ENCODE measurements around the gene FRMD5.

The FRMD5 gene

DNA sequence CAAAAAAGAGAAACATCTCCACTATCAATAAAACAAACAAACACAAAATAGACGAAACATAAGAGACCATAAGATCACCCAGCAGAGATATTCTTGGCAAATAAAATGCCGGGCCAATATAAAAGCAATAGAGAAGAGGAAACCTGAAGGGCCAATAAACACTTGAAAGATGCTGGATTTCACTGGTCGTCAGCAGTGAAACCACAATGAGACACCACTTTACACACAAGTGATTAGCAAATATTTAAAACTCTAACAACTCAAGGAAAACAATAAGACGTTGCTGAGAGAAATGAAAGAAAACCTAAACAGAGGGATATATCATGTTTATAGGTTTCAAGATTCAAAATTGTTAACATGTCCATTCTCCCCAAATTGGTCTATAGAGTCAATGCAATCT is 219.7 kb downstream of the FRMD5 start:
- Mint-ChIP-seq H3K9me3 (peaks cover 12% of the 10 kb centered on the region), H3K4me3 (no peak overlapping the region), H3K27me3 (ENCODE audit: low read depth) (peaks cover 11% of the 10 kb centered on the region), H3K4me1 (ENCODE audit: low read depth) (peaks cover 23% of the 10 kb centered on the region), H3K36me3 (ENCODE audit: low read depth) (peaks cover 3% of the 10 kb centered on the region), H3K27ac (no peak overlapping the region)

DNA sequence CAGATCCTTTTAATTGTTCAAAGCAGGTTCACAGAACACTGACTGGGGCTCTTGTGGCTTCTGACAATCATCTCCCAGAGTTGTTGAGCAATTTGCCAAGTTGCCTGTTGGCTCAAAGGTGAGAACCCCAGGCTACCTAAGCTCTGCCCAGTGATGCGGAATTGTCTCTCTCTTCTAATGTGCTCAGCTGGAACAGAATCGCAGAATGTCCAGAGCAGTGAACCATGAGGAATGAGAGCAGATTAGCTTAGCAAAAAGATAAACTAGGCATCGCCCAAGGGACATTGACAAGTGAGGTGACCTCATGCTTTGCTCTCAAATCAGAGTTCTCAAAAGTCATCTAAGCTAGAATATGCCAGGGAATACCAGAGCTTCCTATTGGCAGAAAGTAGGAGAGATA is 220.2 kb downstream of the FRMD5 start:
- H3K36me3 Mint-ChIP-seq (ENCODE audit: low read depth), result peaks cover 3% of the 10 kb centered on the region
- peaks cover 23% of the 10 kb centered on the region for H3K4me1 Mint-ChIP-seq (ENCODE audit: low read depth)
- no peak overlapping the region for H3K27ac Mint-ChIP-seq
- H3K9me3 Mint-ChIP-seq, result peaks cover 12% of the 10 kb centered on the region
- H3K4me3 Mint-ChIP-seq, result no peak overlapping the region
- peaks cover 7% of the 10 kb centered on the region for H3K27me3 Mint-ChIP-seq (ENCODE audit: low read depth)

DNA sequence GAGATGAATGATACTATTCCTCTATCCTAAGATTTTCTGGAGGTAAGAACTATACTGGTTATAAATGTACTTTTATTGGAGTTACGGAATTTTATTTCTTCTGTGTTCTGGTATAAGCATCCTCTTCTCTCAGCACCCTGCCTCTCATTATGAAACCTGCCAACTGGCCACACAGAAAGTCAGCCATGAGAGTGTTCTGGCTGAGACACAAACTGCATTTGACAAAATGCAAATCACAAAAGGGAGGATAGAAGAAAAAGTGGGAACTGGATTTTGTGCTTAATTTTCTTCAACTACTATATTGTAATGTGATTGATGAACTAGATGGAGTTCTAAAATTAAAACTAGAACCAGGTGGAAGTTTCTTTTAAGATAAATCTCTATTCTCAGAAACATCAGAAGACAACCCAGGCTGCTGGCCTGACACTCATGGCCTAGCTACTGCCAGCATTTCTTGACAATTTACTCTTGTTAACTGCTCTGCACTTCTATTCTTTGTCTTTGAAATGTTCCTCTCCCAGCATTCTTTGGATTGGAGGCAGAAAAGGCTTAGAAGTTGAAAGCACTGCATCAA is 225.2 kb downstream of the FRMD5 start:
- no peak overlapping the region for H3K27ac Mint-ChIP-seq
- peaks cover 11% of the 10 kb centered on the region for H3K27me3 Mint-ChIP-seq (ENCODE audit: low read depth)
- no peaks in the 10 kb centered on the region for H3K9me3 Mint-ChIP-seq
- H3K4me3 Mint-ChIP-seq, result no peak overlapping the region
- H3K36me3 Mint-ChIP-seq (ENCODE audit: low read depth), result no peaks in the 10 kb centered on the region
- H3K4me1 Mint-ChIP-seq (ENCODE audit: low read depth), result peaks cover 7% of the 10 kb centered on the region

DNA sequence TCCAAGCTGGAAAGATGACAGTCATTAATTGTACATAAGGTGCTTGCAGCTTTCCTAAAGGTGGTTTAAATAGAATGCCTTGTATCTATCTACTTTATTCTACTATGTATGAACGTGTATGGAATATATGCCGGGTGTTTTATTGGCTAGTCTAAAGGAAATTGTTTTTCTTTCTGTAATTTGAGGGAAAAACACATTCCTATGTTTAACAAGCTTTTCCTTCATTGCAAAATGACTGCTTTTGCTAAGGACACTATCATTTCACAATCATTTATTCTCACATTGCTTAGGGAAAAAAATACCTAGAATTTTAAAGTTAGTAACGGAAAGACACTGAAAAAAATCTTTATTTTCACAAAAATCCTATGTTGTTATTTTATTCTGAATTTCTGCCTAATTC is 226.5 kb downstream of the FRMD5 start:
- Mint-ChIP-seq H3K4me3 (no peak overlapping the region), H3K36me3 (ENCODE audit: low read depth) (no peaks in the 10 kb centered on the region), H3K9me3 (no peaks in the 10 kb centered on the region), H3K27ac (no peak overlapping the region), H3K27me3 (ENCODE audit: low read depth) (peaks cover 11% of the 10 kb centered on the region), H3K4me1 (ENCODE audit: low read depth) (no peaks in the 10 kb centered on the region)

DNA sequence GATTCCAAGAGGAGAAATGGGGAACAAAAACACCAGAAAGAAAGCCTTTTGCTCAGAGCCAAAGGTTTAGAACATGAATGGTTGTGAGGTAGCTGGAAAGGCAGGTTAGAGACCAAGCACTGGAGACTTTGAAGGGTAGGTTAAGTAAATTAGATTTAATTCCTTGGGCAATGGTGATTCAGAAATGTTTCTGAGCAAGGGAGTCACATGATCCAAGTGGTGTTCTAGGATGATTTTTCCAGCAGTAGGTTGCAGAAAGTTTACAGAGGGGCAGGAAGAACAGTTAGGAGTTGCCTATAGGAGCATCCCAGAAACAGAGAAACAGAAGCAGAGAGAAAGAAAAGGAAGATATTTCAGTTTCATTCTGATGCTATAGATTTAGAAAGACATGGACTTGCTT is 228.4 kb downstream of the FRMD5 start:
- Mint-ChIP-seq H3K9me3 (no peaks in the 10 kb centered on the region), H3K27ac (no peak overlapping the region), H3K36me3 (ENCODE audit: low read depth) (no peaks in the 10 kb centered on the region), H3K4me1 (ENCODE audit: low read depth) (no peaks in the 10 kb centered on the region), H3K4me3 (no peak overlapping the region), H3K27me3 (ENCODE audit: low read depth) (peaks cover 11% of the 10 kb centered on the region)

DNA sequence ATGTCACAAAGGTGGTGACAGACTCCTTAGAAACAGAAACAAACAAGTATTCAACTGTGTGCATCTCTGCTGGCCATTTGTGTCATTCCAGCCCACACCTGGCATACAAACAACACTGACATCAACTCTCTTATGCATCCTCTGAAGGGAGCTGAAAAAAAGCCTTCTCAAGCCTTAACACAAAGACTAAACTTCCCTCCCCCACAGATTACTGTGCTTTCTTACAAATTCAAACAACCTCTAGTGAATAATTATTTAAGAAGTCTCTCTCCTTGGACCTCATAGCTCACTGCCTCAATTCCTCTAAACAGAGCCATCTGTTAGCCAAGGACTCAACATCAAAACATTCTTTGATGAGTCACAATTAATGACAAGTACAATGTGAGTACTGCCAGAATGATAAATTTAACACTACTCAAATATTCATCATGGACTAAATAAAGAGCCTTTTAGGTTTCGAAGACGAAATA is 236.2 kb downstream of the FRMD5 start:
- Mint-ChIP-seq H3K27ac (no peak overlapping the region), H3K36me3 (ENCODE audit: low read depth) (no peaks in the 10 kb centered on the region), H3K9me3 (no peaks in the 10 kb centered on the region), H3K4me1 (ENCODE audit: low read depth) (peaks cover 2% of the 10 kb centered on the region), H3K4me3 (no peak overlapping the region), H3K27me3 (ENCODE audit: low read depth) (peaks cover 4% of the 10 kb centered on the region)

DNA sequence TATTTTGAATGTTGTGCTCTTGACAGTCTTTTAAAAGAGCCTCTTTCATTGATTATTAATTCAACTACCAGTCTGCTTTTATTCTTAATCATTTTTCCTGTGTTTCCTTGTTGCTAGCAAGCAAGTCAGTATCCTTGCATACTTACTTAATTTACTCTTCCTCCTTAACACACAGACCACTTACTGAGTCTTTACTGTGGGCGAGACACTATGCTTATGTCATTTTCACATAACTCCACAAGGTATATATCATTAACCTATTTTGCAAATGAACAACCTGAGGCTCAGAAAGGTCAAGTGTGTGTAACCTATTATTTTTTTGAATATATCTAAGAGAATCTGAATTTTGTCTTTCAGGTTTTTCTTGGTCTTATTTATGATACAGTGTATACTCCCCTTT is 237.3 kb downstream of the FRMD5 start:
- Mint-ChIP-seq H3K27ac (no peak overlapping the region), H3K27me3 (ENCODE audit: low read depth) (peaks cover 4% of the 10 kb centered on the region), H3K9me3 (no peaks in the 10 kb centered on the region), H3K4me3 (no peak overlapping the region), H3K36me3 (ENCODE audit: low read depth) (no peaks in the 10 kb centered on the region), H3K4me1 (ENCODE audit: low read depth) (peaks cover 7% of the 10 kb centered on the region)

DNA sequence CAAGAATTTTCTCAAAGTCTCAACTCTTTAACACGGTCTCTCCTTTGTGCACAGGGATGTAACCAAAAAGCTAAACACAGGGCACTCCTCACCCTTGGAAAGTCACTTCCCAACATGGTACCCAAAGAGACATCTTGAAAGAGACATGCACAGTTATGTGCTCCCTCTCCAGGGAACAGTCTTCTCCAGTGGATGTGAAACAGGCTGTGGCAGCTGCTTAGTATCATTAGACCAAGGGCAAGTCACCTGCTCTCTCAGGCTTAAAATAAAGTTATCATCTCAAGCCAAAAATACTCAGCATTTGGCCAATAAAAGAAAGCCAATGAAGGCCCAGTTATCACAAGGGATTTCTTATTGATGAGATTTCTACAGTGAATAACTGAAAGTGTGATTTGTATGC is 239.9 kb downstream of the FRMD5 start:
- Mint-ChIP-seq H3K4me1 (ENCODE audit: low read depth) (peaks cover 7% of the 10 kb centered on the region), H3K27ac (no peak overlapping the region)

DNA sequence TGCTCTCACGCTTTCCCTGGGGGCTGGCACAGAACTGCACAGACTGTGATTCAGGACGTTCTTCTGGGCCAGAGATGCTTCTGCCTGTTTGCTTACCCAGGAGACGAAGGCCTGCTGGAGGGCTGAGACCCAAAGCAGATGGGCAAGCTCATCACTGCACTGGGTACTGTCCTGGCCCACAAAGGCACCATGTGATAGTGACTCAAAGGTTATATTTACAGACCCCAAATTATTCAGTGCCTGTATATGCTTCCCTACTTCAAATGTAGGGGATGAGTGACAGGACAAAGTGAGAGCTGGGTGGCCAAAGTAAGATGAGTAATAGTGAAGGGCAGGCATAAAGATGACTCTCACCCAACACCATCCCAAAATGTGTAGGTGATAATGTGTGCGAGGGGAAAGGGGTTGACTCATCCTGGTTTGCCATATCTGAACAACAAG is 240.9 kb downstream of the FRMD5 start:
- H3K27ac Mint-ChIP-seq, result no peak overlapping the region
- H3K9me3 Mint-ChIP-seq, result no peaks in the 10 kb centered on the region
- peaks cover 8% of the 10 kb centered on the region for H3K4me1 Mint-ChIP-seq (ENCODE audit: low read depth)
- no peaks in the 10 kb centered on the region for H3K36me3 Mint-ChIP-seq (ENCODE audit: low read depth)
- no peak overlapping the region for H3K4me3 Mint-ChIP-seq
- peaks cover 4% of the 10 kb centered on the region for H3K27me3 Mint-ChIP-seq (ENCODE audit: low read depth)

More for the DNA sequence above, 239.9 kb downstream of the FRMD5 start:
- peaks cover 4% of the 10 kb centered on the region for H3K27me3 Mint-ChIP-seq (ENCODE audit: low read depth)
- no peaks in the 10 kb centered on the region for H3K9me3 Mint-ChIP-seq
- H3K4me3 Mint-ChIP-seq, result no peak overlapping the region
- no peaks in the 10 kb centered on the region for H3K36me3 Mint-ChIP-seq (ENCODE audit: low read depth)

DNA sequence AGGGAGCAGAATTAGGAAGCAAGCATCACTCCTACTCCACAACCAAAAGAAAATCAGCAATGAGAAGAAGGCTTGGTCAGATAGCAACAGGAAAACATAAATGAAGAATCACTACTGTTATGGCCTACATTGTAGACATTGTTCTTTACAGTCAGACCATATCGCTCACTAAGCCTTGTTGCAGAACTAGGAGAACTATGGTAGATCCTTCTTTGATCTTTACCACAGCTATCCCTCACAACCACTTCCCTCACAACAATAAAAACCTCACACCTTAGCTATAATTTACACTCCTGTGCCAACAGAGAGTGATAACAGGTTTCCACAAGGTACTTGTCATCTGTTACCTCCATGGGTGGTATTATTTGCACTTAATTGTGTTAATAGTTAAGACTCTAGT is 241.7 kb downstream of the FRMD5 start:
- no peaks in the 10 kb centered on the region for H3K9me3 Mint-ChIP-seq
- H3K27me3 Mint-ChIP-seq (ENCODE audit: low read depth), result peaks cover 4% of the 10 kb centered on the region
- H3K27ac Mint-ChIP-seq, result no peak overlapping the region
- H3K4me1 Mint-ChIP-seq (ENCODE audit: low read depth), result peaks cover 15% of the 10 kb centered on the region
- H3K36me3 Mint-ChIP-seq (ENCODE audit: low read depth), result no peaks in the 10 kb centered on the region
- H3K4me3 Mint-ChIP-seq, result no peak overlapping the region

DNA sequence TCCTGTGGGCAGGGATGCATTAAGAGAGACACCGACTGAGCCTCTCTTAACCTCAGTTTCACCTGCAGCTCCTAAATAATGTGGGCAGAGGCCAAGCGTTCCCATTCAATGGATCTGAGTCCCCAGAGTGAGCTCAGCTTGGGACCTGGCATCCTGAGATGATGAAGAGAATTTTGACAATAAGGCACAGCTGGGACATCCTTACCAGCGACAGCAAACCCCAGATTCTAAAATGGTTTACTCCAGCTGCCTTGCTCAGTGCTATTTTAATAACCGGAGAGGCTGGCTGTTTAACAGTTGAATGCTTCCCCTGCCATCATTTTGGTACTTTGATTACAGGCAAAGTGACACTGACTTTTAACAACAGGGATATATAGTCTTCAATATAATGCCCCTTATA is 244.5 kb downstream of the FRMD5 start:
- H3K4me1 Mint-ChIP-seq (ENCODE audit: low read depth), result peaks cover 18% of the 10 kb centered on the region
- no peak overlapping the region for H3K4me3 Mint-ChIP-seq
- H3K36me3 Mint-ChIP-seq (ENCODE audit: low read depth), result no peaks in the 10 kb centered on the region
- no peaks in the 10 kb centered on the region for H3K9me3 Mint-ChIP-seq
- no peak overlapping the region for H3K27ac Mint-ChIP-seq
- no peaks in the 10 kb centered on the region for H3K27me3 Mint-ChIP-seq (ENCODE audit: low read depth)

DNA sequence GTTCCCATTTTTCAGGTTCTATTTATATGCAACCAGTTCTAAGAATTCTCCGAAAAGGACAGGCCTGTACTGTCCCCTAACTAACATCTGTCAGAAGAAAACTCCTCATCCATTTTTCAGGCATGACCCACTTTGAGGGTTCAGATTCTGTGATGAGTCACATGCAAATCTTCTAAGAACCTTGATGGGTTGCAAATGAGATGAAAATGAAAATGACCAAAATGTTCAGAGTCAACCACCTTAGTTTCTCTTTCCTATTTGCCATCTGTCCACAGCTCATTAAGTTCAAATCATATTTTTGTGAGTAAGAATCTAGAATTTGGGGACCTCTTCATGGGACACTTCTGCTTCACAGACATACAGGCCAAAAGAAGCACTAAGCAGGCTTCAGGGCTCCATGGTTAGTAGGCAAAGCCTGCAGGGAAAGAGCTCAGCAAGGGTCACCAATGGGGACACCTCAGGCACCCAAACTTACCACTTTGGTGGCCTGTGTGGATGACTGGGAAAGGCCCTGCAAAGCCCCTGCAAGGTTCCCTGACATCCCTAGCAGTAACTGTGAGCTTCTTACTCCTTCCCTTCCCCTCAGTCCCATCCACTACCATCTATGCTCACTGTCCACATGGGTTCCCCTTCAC is 246.3 kb downstream of the FRMD5 start:
- Mint-ChIP-seq H3K36me3 (ENCODE audit: low read depth) (no peaks in the 10 kb centered on the region), H3K27ac (peak overlapping the region; percentile 5), H3K27me3 (ENCODE audit: low read depth) (no peaks in the 10 kb centered on the region), H3K4me3 (no peak overlapping the region), H3K9me3 (no peaks in the 10 kb centered on the region), H3K4me1 (ENCODE audit: low read depth) (peaks cover 16% of the 10 kb centered on the region)

DNA sequence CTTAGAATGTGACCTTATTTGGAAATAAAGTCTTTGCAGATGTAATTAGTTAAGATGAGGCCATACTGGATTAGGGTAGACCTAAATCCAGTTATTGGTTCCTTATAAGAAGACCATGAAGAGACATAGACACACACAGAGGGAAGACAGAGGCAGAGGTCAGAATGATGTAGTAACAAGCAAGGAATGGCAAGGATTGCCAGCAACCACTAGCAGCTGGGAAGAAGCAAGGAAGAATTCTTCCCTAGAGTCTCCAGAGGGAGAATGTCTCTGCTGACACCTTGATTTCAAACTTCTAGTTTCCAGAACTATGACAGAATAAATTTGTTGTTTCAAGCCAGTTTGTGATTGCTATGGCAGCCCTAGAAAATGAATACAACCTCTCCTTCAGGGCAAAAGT is 251.6 kb downstream of the FRMD5 start:
- Mint-ChIP-seq H3K4me1 (ENCODE audit: low read depth) (peaks cover 3% of the 10 kb centered on the region), H3K27ac (no peak overlapping the region)

DNA sequence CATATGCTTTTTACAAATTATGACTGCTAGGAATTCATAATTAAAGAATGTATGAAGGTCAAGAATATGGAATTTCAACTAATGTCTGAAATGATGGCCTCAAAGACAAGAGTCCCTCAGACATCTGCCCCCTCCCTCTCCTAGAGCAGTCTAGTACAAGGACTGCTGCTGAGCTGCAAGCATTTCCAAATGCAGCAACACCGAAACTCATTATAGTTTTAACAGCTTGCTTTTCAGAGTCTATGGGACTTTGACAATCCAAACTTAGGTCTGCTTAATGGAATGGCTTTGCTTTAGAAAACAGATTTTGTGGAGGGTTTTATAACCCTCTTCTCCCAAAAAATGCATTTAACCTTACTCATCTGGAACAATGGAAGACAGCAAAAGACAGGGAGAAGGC is 252.9 kb downstream of the FRMD5 start:
- H3K36me3 Mint-ChIP-seq (ENCODE audit: low read depth), result no peaks in the 10 kb centered on the region
- no peaks in the 10 kb centered on the region for H3K4me1 Mint-ChIP-seq (ENCODE audit: low read depth)
- H3K27ac Mint-ChIP-seq, result no peak overlapping the region
- H3K4me3 Mint-ChIP-seq, result no peak overlapping the region
- no peaks in the 10 kb centered on the region for H3K9me3 Mint-ChIP-seq
- H3K27me3 Mint-ChIP-seq (ENCODE audit: low read depth), result peaks cover 4% of the 10 kb centered on the region

More for the DNA sequence above, 251.6 kb downstream of the FRMD5 start:
- H3K4me3 Mint-ChIP-seq, result no peak overlapping the region
- H3K9me3 Mint-ChIP-seq, result no peaks in the 10 kb centered on the region
- no peaks in the 10 kb centered on the region for H3K36me3 Mint-ChIP-seq (ENCODE audit: low read depth)
- H3K27me3 Mint-ChIP-seq (ENCODE audit: low read depth), result no peaks in the 10 kb centered on the region

DNA sequence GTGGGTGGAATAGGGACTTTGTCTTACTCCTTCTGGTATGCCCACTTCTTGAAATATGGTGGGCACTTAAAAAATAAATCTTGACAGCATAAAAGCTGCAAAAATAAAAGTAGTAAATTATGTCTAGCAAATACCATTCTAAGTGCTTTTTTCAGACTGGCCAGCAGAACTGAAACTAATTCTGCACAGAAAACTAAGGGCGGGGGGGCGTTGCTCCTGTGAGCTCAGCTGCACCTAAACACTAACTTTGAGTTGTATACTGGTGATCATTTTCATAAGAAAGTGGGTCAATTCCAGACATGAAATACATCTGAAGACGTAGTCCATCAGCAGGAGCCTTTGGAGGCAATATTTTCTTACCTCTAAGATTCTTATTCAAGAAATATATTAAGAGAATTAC is 253.5 kb downstream of the FRMD5 start:
- no peak overlapping the region for H3K4me3 Mint-ChIP-seq
- no peaks in the 10 kb centered on the region for H3K9me3 Mint-ChIP-seq
- H3K36me3 Mint-ChIP-seq (ENCODE audit: low read depth), result no peaks in the 10 kb centered on the region
- no peak overlapping the region for H3K27ac Mint-ChIP-seq
- peaks cover 7% of the 10 kb centered on the region for H3K27me3 Mint-ChIP-seq (ENCODE audit: low read depth)
- H3K4me1 Mint-ChIP-seq (ENCODE audit: low read depth), result no peaks in the 10 kb centered on the region

Data from T-helper 1 cell treated with Interleukin-12 subunit alpha and Interleukin-12 subunit beta and Interleukin-4 antibody, amounts not matched to agents 30 μg/mL and 1 μg/mL, for 36 hours (primary cell).